ENCODE data around the gene ITGA8. TPM values are rescaled to one million over a fixed set of nuclear protein-coding genes. Genes with fewer than 3 reads are reported as not detected.
"Not testable (repeated sequence)": the region's sequence is repeated elsewhere in the genome, so short reads cannot be mapped to it uniquely, and the experiment has no call there.

Gene ITGA8
- total and polyA plus RNA-seq, 2 of the 4 experiments (the other 2 are of a cell fraction), result under 0.01 to 0.02 TPM

DNA sequence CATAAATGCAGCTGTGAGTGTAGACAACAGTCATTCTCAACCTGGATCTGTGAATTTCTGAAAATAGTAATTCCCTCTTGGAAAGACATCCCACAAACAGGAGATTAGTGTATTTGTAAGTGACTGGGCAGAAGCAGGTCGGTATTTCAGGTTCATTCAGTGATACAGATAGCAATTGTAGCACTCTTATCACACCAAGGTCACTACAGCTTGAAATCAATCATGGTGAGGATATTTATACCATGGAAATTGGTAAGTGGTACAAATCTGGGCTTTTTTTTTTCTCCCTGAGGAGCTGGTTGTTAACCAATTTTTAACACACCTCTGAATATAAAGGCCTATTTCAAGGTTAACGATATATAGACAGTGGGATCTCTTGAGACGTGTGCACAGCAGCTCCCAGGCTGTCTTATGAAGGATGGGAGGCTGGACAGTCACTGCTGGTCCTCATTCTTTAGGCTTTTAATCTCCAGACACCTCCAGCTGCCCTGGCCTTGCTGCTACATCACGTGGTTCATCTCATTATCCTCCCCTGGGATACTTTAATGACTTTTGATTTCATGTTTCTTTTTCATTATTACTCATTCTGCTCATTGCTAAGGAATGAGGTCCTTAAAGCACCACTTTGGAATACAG, 87.1 kb downstream of the ITGA8 start:
- no peak for TF ChIP-seq MAFK (IDR thresholded peaks at IDR 0.05; ENCODE audit: low read depth, low read length)
- TF ChIP-seq RCOR1 (IDR thresholded peaks at IDR 0.05; ENCODE audit: insufficient replicate concordance, low read length), result no peak
- TF ChIP-seq CHD1 (IDR thresholded peaks at IDR 0.05; ENCODE audit: low read depth, low read length), result no peak
- TF ChIP-seq CEBPB (IDR thresholded peaks at IDR 0.05; ENCODE audit: low read depth, low read length), result no peak
- TF ChIP-seq, protein P1, sequence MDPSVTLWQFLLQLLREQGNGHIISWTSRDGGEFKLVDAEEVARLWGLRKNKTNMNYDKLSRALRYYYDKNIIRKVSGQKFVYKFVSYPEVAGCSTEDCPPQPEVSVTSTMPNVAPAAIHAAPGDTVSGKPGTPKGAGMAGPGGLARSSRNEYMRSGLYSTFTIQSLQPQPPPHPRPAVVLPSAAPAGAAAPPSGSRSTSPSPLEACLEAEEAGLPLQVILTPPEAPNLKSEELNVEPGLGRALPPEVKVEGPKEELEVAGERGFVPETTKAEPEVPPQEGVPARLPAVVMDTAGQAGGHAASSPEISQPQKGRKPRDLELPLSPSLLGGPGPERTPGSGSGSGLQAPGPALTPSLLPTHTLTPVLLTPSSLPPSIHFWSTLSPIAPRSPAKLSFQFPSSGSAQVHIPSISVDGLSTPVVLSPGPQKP (IDR thresholded peaks at IDR 0.05; ENCODE audit: borderline replicate concordance, low read depth, low read length), result no peak
- TF ChIP-seq SMC3 (IDR thresholded peaks at IDR 0.05; ENCODE audit: low read depth, low read length), result no peak
- no peaks in the 10 kb centered on the region for H4K20me1 ChIP-seq (ENCODE audit: insufficient read depth, low read length)
- H3K18ac ChIP-seq (ENCODE audit: low read depth, low read length), result no peak overlapping the region
- WGBS, 2 experiments (ENCODE audit: extremely low coverage in 2 of 2, insufficient read length in 1 of 2), result no CpG with 5 or more reads among the region's 4 CpGs
- H3K4me1 ChIP-seq (ENCODE audit: control insufficient read depth, insufficient read depth, low read length), result no peaks in the 10 kb centered on the region
- intact Hi-C loops (cut with micrococcal nuclease) (no loop called here), dilution Hi-C loops (cut with HindIII; ENCODE audit: low sequenced_read_pairs, unreplicated experiment) (no loop called here), in situ Hi-C loops (cut with MboI; ENCODE audit: low sequenced_read_pairs) (no loop called here)
- no peaks in the 10 kb centered on the region for H3K79me1 ChIP-seq (ENCODE audit: low read depth in 1 of 2, low read length in 2 of 2)
- H3K56ac ChIP-seq (ENCODE audit: extremely low read depth, insufficient read depth, low read length), result no peak overlapping the region
- H2BK5ac ChIP-seq (ENCODE audit: low read depth, low read length, poor library complexity, severe bottlenecking), result no peak overlapping the region
- no peak overlapping the region for H2AK9ac ChIP-seq (replicated peaks; ENCODE audit: low read depth, low read length, poor library complexity)
- no peak overlapping the region for H3K4ac ChIP-seq (ENCODE audit: low read depth, low read length)
- no peak overlapping the region for H3K4me2 ChIP-seq (ENCODE audit: low read depth, low read length)
- no peak overlapping the region for H2BK15ac ChIP-seq (ENCODE audit: low read depth, low read length)
- H4K5ac ChIP-seq (ENCODE audit: low read depth, low read length), result no peak overlapping the region
- no peak overlapping the region for H3K14ac ChIP-seq (replicated peaks; ENCODE audit: low read depth, low read length)
- no peaks in the 10 kb centered on the region for H3K36me3 ChIP-seq (ENCODE audit: control insufficient read depth, insufficient read depth, low read length)
- no peak overlapping the region for H4K91ac ChIP-seq (ENCODE audit: insufficient read depth, low read depth, low read length)
- H3K9me1 ChIP-seq (ENCODE audit: insufficient read depth, low read length), result no peaks in the 10 kb centered on the region
- no peak overlapping the region for H3K27ac ChIP-seq (ENCODE audit: insufficient read depth, low read length)
- no peak overlapping the region for H2BK120ac ChIP-seq (ENCODE audit: low read depth, low read length)
- ChIA-PET CTCF (interaction anchor here (0.6 kb wide), 1 partner anchor 29 kb away, joined by 5 read pairs; no protein-coding TSS in a partner anchor), POLR2A (ENCODE audit: unreplicated experiment) (no interaction called here)
- H3K4me3 ChIP-seq (ENCODE audit: insufficient read depth, low read depth, low read length), result no peak overlapping the region
- H2AK5ac ChIP-seq (ENCODE audit: low read depth, low read length), result no peak overlapping the region
- no peak overlapping the region for H2BK20ac ChIP-seq (ENCODE audit: low read depth, low read length)
- peaks cover 1% of the 10 kb centered on the region; the same call in 1 of the 2 replicates for H3K27me3 ChIP-seq (ENCODE audit: control insufficient read depth, insufficient read depth, low read length)
- ATAC-seq (ENCODE audit: low read depth), result no peak
- no peak overlapping the region for H3K9ac ChIP-seq (ENCODE audit: low read depth, low read length)
- no peak overlapping the region for H2AFZ ChIP-seq (replicated peaks; ENCODE audit: low read length, poor library complexity)
- no peak overlapping the region for H4K8ac ChIP-seq (ENCODE audit: low read depth in 2 of 2, low read length in 2 of 2)
- H3K9me3 ChIP-seq (ENCODE audit: control insufficient read depth, insufficient read depth, low read length), result no peaks in the 10 kb centered on the region
- BruUV-seq (replicated peaks), result no TSS peak
- DNase-seq, result no peak
- H3K23ac ChIP-seq (ENCODE audit: low read depth, low read length), result no peak overlapping the region

DNA sequence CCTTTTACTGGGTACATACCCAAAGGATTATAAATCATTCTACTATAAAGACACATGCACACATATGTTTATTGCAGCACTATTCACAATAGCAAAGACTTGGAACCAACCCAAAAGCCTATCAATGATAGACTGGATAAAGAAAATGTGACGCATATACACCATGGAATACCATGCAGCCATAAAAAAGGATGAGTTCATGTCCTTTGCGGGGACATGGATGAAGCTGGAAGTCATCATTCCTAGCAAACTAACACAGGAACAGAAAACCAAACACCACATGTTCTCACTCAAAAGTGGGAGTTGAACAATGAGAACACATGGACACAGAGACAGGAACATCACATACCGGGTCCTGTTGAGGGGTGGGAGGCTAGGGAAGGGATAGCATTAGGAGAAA, 88.5 kb downstream of the ITGA8 start:
- H3K27ac ChIP-seq (ENCODE audit: insufficient read depth, low read length); H3K27me3 ChIP-seq (ENCODE audit: control insufficient read depth, insufficient read depth, low read length); H3K4me3 ChIP-seq (ENCODE audit: insufficient read depth, low read depth, low read length); H4K5ac ChIP-seq (ENCODE audit: low read depth, low read length); H2AFZ ChIP-seq (replicated peaks; ENCODE audit: low read length, poor library complexity); H2BK15ac ChIP-seq (ENCODE audit: low read depth, low read length); H3K4ac ChIP-seq (ENCODE audit: low read depth, low read length); H4K8ac ChIP-seq (ENCODE audit: low read depth in 2 of 2, low read length in 2 of 2); H3K18ac ChIP-seq (ENCODE audit: low read depth, low read length); H2BK5ac ChIP-seq (ENCODE audit: low read depth, low read length, poor library complexity, severe bottlenecking); POLR2A ChIA-PET (ENCODE audit: unreplicated experiment); in situ Hi-C loops (cut with MboI; ENCODE audit: low sequenced_read_pairs); H3K9me1 ChIP-seq (ENCODE audit: insufficient read depth, low read length); H2BK120ac ChIP-seq (ENCODE audit: low read depth, low read length); H3K9me3 ChIP-seq (ENCODE audit: control insufficient read depth, insufficient read depth, low read length); ATAC-seq (ENCODE audit: low read depth); DNase-seq; H3K9ac ChIP-seq (ENCODE audit: low read depth, low read length); H2BK20ac ChIP-seq (ENCODE audit: low read depth, low read length); H3K4me2 ChIP-seq (ENCODE audit: low read depth, low read length); H4K91ac ChIP-seq (ENCODE audit: insufficient read depth, low read depth, low read length); CTCF ChIA-PET; H3K4me1 ChIP-seq (ENCODE audit: control insufficient read depth, insufficient read depth, low read length); H3K14ac ChIP-seq (replicated peaks; ENCODE audit: low read depth, low read length); H2AK5ac ChIP-seq (ENCODE audit: low read depth, low read length); dilution Hi-C loops (cut with HindIII; ENCODE audit: low sequenced_read_pairs, unreplicated experiment); H3K79me1 ChIP-seq (ENCODE audit: low read depth in 1 of 2, low read length in 2 of 2); H2AK9ac ChIP-seq (replicated peaks; ENCODE audit: low read depth, low read length, poor library complexity); H3K36me3 ChIP-seq (ENCODE audit: control insufficient read depth, insufficient read depth, low read length); BruUV-seq (replicated peaks); intact Hi-C loops (cut with micrococcal nuclease); H4K20me1 ChIP-seq (ENCODE audit: insufficient read depth, low read length); H3K23ac ChIP-seq (ENCODE audit: low read depth, low read length); H3K56ac ChIP-seq (ENCODE audit: extremely low read depth, insufficient read depth, low read length): not testable (repeated sequence)
- WGBS, 2 experiments (ENCODE audit: extremely low coverage in 2 of 2, insufficient read length in 1 of 2), result no CpG with 5 or more reads among the region's 3 CpGs
